HEK293 (cell line): ENCODE results near the gene CORO1C.

Experiments used
- CTCF ChIP-seq: fragments of 450-650 bp; formaldehyde crosslinking; IDR thresholded peaks from 2 replicates; pipeline ENCODE4 v1.5.1; 2016; ENCODE audit warnings: missing biosample characterization, missing genetic modification characterization
- HOXA7 ChIP-seq: sonication (generic); formaldehyde crosslinking; IDR thresholded peaks from 2 replicates; pipeline ENCODE4 v1.8.1; 2022; ENCODE audit warnings: missing genetic modification reagents, borderline replicate concordance
- YY1 ChIP-seq: fragments of 450-650 bp; formaldehyde crosslinking; IDR thresholded peaks from 2 replicates; pipeline ENCODE4 v1.5.1; 2018; ENCODE audit warnings: missing biosample characterization, missing genetic modification characterization
- ZBTB44 ChIP-seq: fragments of 450-650 bp; IDR thresholded peaks from 2 replicates; pipeline ENCODE4 v1.5.1; 2018; ENCODE audit warnings: missing biosample characterization, mild to moderate bottlenecking, missing genetic modification characterization
- ZNF184 ChIP-seq: fragments of 450-650 bp; IDR thresholded peaks from 2 replicates; pipeline ENCODE4 v1.5.1; 2018; ENCODE audit warnings: missing biosample characterization, mild to moderate bottlenecking, missing genetic modification characterization
- ZNF202 ChIP-seq: fragments of 450-650 bp; formaldehyde crosslinking; IDR thresholded peaks from 2 replicates; pipeline ENCODE4 v1.5.1; 2016; ENCODE audit warnings: missing biosample characterization, missing genetic modification characterization, borderline replicate concordance
- ZNF843 ChIP-seq: fragments of 450-650 bp; formaldehyde crosslinking; IDR thresholded peaks from 2 replicates; pipeline ENCODE4 v1.5.1; 2016; ENCODE audit warnings: missing biosample characterization, missing genetic modification characterization

GRCh38 chr12:108602976-108603704 lies 128.2 kb downstream of the CORO1C start:
- no peak for TF ChIP-seq HOXA7 (CRISPR knock-in tag)
- no peak for TF ChIP-seq CTCF (tag by site-specific recombination)
- TF ChIP-seq ZNF202 (tag by site-specific recombination), result no peak
- no peak for TF ChIP-seq YY1
- no peak for TF ChIP-seq ZNF184
- no peak for TF ChIP-seq ZBTB44 (tag by site-specific recombination)
- no peak for TF ChIP-seq ZNF843 (tag by site-specific recombination)
